Mesothelial cell of epicardium (in vitro differentiated cells): ENCODE results near the gene DOCK4. TPM values are rescaled to one million over a fixed set of nuclear protein-coding genes. Genes with fewer than 3 reads are reported as not detected.

Experiments used
- DNase-seq, 2 experiments: peaks; one replicate each; pipeline ENCODE4 v3.0.0; 2021; ENCODE audit warnings: low spot score in 2 of 2; ENCODE audit not compliant: unreplicated experiment in 2 of 2
- H3K27ac Mint-ChIP-seq: 2 replicates; pipeline ENCODE4 v1.8.0; 2021; ENCODE audit warnings: mixed read lengths
- H3K27me3 Mint-ChIP-seq: 2 replicates; pipeline ENCODE4 v1.8.0; 2021; ENCODE audit warnings: low read depth, mixed read lengths
- H3K36me3 Mint-ChIP-seq: 2 replicates; pipeline ENCODE4 v1.8.0; 2021; ENCODE audit warnings: mixed read lengths
- H3K4me1 Mint-ChIP-seq: 2 replicates; pipeline ENCODE4 v1.8.0; 2021; ENCODE audit warnings: mixed read lengths
- H3K4me3 Mint-ChIP-seq: 2 replicates; pipeline ENCODE4 v1.8.0; 2021; ENCODE audit warnings: mild to moderate bottlenecking, moderate library complexity, mixed read lengths
- H3K9me3 Mint-ChIP-seq: 2 replicates; pipeline ENCODE4 v1.8.0; 2021; ENCODE audit warnings: mixed read lengths
- total RNA-seq: library from RNA; stranded (reverse); gene quantifications from 3 replicates; pipeline ENCODE4 v1.2.1, GENCODE V29; 2021
- TF ChIP-seq, protein P1 (sequence below): fragments of 200-600 bp; sonication (generic); IDR thresholded peaks from one replicate; pipeline ENCODE4 v1.5.0; 2021; ENCODE audit warnings: antibody characterized with exemption; ENCODE audit not compliant: unreplicated experiment

DOCK4 gene
- total RNA-seq, 1 donor from 2014 or later: 27.7 TPM

DNA sequence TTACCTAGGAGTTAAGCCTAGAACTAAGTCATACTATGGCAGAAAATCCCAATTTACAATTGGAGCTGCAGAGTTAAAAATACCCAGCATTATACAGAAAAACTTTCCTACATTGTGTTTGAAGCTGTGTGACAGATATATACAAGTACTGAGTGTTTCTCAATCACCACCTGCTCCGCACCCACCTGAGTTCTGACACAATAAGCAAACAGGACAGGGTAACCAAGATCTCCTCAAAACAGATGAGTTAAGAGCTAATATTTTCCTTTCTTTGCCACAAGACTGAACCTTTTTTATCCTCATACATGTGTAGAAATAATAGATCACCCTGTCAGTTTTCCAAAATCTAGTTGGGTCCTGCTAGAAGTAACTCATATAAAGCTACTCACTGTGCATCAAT lies 186.3 kb downstream of the DOCK4 start:
- peaks cover 9% of the 10 kb centered on the region for H3K4me1 Mint-ChIP-seq
- H3K27ac Mint-ChIP-seq: no peak overlapping the region
- TF ChIP-seq, protein P1, sequence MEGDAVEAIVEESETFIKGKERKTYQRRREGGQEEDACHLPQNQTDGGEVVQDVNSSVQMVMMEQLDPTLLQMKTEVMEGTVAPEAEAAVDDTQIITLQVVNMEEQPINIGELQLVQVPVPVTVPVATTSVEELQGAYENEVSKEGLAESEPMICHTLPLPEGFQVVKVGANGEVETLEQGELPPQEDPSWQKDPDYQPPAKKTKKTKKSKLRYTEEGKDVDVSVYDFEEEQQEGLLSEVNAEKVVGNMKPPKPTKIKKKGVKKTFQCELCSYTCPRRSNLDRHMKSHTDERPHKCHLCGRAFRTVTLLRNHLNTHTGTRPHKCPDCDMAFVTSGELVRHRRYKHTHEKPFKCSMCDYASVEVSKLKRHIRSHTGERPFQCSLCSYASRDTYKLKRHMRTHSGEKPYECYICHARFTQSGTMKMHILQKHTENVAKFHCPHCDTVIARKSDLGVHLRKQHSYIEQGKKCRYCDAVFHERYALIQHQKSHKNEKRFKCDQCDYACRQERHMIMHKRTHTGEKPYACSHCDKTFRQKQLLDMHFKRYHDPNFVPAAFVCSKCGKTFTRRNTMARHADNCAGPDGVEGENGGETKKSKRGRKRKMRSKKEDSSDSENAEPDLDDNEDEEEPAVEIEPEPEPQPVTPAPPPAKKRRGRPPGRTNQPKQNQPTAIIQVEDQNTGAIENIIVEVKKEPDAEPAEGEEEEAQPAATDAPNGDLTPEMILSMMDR: no peak
- no peaks in the 10 kb centered on the region for H3K36me3 Mint-ChIP-seq
- H3K4me3 Mint-ChIP-seq: no peak overlapping the region
- H3K9me3 Mint-ChIP-seq: no peaks in the 10 kb centered on the region
- DNase-seq: no peak
- no peaks in the 10 kb centered on the region for H3K27me3 Mint-ChIP-seq

DNA sequence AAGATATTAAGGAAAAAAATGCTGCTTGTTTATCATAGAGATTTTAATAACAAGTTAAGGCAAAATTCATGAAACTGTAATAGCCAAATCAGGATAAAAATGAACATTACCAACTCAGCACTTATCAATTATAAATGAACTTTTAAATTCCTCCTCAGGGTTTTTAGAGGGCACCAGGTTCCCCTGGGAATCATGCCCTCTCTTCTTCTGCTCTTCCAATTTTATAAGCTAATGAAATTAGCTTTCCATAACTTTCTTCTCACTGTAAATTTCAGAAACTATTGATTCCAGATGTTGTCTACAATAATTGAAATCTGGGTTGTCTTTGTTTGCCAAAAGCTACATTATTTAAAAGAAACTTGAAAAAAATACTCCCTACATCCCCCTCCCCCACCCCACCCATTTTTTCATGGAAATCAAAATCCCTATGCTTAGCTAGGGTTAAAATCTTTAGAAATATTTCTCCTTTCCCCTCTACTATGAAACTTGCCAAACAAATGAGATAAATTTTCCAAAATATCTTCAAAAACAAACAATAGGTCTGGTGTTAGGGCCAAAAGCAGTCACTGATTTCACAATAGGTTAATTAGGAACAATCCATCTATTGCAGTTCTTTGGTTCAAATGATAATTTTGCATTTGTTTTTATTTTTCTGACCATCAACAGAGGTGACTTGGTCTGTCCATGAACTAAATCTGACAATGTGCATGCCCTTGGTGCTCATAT lies 187.7 kb downstream of the DOCK4 start:
- Mint-ChIP-seq H3K4me3 (no peak overlapping the region), H3K9me3 (no peaks in the 10 kb centered on the region), H3K27ac (no peak overlapping the region), H3K36me3 (no peaks in the 10 kb centered on the region), H3K4me1 (peaks cover 5% of the 10 kb centered on the region), H3K27me3 (no peaks in the 10 kb centered on the region)
- TF ChIP-seq, protein P1: no peak
- no peak for DNase-seq

DNA sequence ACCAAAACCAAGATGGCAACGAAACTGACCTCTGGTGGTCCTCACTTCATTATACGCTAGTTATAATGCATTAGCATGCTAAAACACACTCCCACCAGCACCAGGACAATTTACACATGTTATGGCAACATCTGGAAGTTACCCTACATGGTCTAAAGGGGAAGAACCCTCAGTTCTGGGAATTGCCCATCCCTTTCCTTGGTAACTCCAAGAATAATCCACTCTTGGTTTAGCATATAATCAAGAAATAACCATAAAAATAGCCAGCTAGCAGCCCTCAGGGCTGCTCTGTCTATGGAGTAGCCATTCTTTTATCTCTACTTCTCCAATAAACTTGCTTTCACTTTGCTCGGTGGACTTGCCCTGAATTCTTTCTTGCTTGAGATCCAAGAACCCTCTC lies 191.1 kb downstream of the DOCK4 start:
- H3K27ac Mint-ChIP-seq: no peak overlapping the region
- H3K4me3 Mint-ChIP-seq: no peak overlapping the region
- no peaks in the 10 kb centered on the region for H3K36me3 Mint-ChIP-seq
- DNase-seq: no peak
- peaks cover 17% of the 10 kb centered on the region for H3K4me1 Mint-ChIP-seq
- H3K9me3 Mint-ChIP-seq: no peaks in the 10 kb centered on the region
- TF ChIP-seq, protein P1: no peak
- H3K27me3 Mint-ChIP-seq: no peaks in the 10 kb centered on the region

DNA sequence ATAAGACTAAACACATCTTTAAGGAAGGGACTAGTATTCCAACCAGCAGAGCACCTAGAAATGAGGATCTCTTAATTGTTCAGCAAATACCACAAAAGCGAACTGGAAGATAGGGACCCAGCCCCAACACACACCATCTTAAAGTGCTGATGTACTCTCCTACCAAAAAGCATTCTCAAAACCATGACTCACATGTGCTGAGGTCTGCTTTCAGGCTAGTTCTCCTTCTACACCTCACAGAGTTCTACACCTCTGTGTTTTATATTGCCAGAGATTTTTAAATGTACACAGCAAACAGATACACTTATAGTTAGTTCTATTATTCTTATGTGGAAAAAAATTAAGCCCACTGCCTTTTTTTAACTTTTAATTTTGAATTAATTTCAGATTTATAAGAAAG lies 191.9 kb downstream of the DOCK4 start:
- Mint-ChIP-seq H3K9me3 (no peaks in the 10 kb centered on the region), H3K27ac (no peak overlapping the region), H3K27me3 (no peaks in the 10 kb centered on the region), H3K36me3 (no peaks in the 10 kb centered on the region), H3K4me1 (peaks cover 19% of the 10 kb centered on the region), H3K4me3 (no peak overlapping the region)
- no peak for DNase-seq
- TF ChIP-seq, protein P1: no peak

DNA sequence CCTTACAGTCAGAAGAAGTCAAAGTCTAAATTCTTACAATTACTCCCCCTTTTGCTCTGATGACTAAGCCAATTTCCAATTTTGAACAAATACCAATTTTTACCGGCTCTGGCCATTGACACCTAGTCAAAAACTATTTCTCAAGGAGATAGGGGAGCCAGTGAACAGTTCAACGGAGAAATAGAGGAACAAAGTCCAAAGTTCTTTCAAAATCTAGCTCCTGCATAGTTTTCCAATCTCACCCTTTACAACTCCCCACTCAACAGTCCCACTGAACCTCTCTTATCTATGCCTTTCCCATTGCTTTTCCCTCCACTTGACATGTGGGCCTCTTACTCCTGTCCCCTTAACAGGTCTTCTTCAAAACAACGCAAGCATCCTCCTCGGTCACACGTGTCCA lies 192.9 kb downstream of the DOCK4 start:
- Mint-ChIP-seq H3K27me3 (no peaks in the 10 kb centered on the region), H3K36me3 (no peaks in the 10 kb centered on the region), H3K4me3 (no peak overlapping the region), H3K4me1 (peaks cover 16% of the 10 kb centered on the region), H3K27ac (no peak overlapping the region), H3K9me3 (no peaks in the 10 kb centered on the region)
- TF ChIP-seq, protein P1: no peak
- no peak for DNase-seq
